Activated naive CD4-positive, alpha-beta T cell treated with anti-CD3 and anti-CD28 coated beads, Interleukin-2, amount 50 U/mL, for 16 hours (primary cell): Measurements from ENCODE around the gene YJEFN3.

Experiments used
- DNase-seq: peaks from one replicate; pipeline ENCODE4 v3.0.0-alpha.2; 2020

Gene YJEFN3

DNA sequence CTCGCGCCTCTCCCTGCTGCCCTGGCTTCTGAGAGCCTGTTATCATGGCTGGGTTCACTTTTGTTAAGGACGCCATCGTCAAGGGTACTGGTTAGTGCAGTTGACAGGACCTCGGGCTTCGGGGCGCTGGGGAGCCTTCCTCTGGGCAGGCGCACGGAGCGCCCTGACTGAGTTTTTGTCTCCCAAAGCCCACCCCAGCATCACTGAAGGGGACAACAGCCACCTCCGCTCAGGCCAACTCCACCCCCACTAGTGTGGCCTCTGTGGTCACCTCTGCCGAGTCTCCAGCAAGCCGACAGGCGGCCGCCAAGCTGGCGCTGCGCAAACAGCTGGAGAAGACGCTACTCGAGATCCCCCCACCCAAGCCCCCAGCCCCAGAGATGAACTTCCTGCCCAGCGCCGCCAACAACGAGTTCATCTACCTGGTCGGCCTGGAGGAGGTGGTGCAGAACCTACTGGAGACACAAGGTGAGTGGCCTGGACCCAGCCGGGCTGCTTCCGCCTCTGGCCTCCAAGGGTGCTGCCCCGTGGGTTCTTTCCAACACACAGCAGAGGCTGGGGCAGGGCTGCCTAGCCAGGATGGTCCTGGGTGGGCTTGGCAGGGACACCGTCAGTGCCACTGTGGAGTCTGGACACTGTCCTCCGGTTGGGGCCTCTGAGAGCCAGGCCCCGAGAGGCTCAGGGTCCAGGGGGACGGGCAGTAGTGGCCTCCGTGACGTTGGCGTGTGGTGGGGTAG is 30.3 kb upstream of the YJEFN3 start:
- DNase-seq, result no peak

- no peak for DNase-seq
Observed at GRCh38 chr19:19499272-19499995, 29.3 kb upstream of the YJEFN3 start.

GRCh38 chr19:19500975-19501644 is 27.6 kb upstream of the YJEFN3 start:
- no peak for DNase-seq

DNA sequence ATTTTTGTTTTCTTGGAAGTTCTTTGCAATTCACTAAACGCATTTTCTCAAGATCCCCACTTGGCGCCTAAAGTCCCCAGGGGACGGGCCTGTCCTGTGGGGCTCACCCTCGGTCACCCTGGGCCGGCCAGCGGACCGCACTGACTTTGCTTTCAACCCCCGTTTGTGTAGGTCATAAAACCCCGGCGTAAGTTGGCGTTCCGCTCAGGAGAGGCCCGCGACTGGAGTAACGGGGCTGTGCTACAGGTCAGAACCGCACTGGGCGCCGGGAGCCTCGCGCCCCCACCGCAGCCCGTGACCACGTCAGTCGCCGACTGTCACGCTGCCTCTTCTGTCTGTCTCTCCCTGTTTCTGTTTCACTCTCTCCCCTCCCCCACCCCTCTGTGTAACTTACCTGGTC is 26.9 kb upstream of the YJEFN3 start:
- DNase-seq, result no peak

- no peak for DNase-seq
Observed at GRCh38 chr19:19502281-19502680, 26.4 kb upstream of the YJEFN3 start.

GRCh38 chr19:19502808-19503602 is 25.7 kb upstream of the YJEFN3 start:
- DNase-seq, result no peak

DNA sequence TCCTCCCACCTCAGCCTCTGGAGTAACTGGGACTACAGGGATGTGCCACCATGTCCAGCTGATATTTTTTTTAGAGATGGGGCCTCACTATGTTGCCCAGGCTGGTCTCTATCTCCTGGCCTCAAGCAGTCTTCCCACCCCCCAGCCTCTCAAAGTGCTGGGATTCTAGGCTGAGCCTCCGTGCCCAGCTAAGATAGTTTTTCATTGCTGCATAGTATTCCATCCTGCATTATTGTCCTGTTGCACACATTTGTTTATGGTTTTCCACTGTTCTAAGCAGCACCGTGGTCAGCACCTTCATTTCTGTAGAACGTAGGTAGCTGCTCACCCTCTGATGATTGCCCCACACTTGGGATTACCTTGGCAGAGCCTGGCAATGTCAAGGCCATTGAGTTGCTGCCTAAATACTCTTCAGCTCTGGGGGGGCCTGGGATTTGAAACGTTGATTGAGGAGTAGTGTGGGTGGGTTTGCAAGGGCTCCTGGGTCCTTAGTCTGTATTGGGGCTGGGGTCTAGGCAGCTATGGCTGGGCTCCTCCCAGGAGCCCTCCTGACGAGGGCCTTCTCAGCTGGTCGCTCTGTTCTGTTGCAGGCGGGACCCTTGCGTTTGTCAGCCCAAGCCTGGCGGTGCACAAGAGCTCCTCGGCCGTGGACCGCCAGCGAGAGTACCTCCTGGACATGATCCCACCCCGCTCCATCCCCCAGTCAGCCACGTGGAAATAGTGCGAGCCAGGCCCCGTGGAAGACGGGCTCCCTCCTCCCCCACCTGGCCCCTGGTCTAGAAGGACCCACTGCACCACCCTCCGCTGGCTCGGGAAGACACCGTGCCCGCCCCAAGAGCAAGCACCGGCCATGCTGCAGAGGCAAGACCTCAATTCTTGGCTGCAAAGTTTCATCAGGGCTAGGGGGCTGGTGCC is 23.7 kb upstream of the YJEFN3 start:
- DNase-seq, result no peak

DNA sequence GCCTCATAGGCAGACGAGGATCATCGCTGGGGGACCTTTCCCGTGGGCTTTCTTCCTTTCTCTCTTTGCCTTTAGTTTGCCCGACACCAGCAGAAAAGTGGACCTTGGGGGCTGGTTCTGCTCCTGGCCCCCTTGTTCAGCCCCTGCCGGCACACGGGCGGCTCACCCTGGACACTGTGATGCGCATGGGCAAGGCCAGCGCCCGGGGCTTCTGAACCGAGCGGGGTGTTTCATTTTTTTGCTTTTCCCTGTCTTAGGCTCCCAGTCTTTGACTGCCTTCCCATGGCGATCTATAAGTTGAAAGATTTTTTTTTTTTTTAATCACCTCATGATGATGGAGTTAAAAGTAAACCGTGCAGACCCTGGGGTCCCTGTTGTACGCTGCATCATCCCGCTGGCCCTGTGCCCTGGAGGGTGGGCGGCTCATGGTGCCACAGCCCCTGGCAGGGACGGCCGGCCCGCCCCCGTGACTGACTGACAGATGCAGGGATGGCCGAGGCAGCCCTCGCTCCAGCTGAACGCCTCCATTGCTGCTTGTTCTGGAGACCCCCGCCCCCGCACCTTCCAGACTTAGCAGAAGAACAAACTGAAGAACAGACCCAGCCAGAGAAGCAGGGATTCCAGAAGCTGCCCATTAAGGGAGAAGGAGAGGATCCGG is 22.9 kb upstream of the YJEFN3 start:
- no peak for DNase-seq

DNA sequence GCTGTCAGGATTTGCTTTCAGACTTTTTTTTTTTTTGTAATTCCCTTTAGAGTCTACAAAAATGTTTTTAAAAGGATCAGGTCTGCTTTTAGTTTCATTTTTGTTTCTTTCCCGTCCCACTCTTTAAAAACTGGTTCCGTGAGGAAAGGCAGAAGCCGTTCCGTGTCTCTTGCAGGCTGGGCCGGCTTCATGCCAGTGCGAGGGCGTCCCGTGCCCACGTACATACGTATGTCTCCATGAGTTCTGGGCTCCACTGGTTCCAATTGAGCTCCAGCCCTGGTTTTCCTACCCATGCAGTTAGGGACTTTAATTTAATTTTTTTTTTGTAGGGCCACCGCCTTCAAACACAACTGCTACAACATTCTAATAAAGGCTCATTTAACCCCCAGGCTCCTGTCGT is 22.1 kb upstream of the YJEFN3 start:
- no peak for DNase-seq

DNA sequence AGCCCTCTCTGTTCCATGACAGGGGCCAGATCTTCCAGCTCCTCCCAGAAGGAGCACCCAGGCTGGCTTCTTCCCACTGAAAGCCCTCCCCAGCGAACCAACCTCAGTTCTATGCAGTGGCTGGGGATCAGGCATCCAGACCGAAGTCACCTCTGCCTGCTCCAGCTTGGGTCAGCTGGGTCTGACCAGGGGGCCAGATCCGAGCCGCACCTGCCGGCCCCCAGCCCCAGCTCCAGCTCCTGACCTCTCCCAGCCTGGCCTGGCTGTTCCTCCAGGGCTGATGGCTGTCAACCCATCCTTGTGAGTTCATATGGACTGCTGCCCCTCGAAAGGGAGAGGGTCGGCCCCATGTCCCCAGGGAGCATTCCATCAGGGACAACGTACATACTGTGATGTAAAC is 21.4 kb upstream of the YJEFN3 start:
- no peak for DNase-seq

- no peak for DNase-seq
Observed at GRCh38 chr19:19508217-19508616, 20.5 kb upstream of the YJEFN3 start.

DNA sequence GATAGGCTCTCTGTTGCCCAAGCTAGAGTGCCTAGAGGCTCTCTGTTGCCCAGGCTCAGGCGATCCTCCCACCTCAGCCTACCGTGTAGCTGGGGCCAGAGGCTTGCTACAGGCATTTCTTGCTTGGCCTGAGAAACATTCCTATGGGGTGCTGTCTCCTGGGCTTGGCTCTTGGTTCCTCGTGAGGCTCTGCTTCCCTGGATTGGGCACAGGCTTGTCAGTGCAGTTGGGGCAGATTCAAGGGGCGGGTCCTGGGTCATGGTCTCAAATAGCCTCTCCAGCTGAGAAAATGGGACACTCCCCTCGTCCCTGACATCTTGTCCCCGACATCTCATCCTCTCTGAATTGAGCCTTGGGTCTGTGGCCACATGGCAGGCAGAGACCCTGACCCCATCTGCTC is 18.3 kb upstream of the YJEFN3 start:
- DNase-seq, result no peak

- DNase-seq, result no peak
Observed at GRCh38 chr19:19513682-19514081, 15.0 kb upstream of the YJEFN3 start.

DNA sequence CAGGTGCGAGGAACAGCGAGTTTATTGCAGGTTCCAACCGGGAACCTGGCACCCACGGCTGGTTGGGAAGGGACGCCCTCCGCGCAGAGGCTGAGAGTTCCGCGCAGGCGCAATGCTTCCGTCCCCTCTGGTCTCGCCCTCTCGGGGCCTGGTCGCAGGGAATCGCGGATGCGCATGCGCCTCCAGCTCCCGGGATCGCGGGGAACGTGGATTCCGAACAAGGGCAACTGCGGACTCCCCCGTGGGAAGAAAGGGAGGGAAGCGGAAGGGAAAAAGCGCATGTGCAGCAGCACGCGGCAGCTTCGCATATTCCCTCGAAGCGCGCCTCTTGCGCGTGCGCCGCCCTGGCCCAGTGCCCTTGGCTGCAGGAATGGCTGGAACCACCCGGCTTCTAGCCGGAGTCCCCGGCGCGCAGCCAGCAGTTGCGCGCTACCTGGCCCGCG is 14.5 kb upstream of the YJEFN3 start:
- no peak for DNase-seq

GRCh38 chr19:19514881-19515641 is 13.7 kb upstream of the YJEFN3 start, which contains the start of gene TSSK6:
TSSK6 (minus strand) TSS chr19:19515548; CDS start chr19:19515427, 121 bp downstream.
- no peak for DNase-seq

DNA sequence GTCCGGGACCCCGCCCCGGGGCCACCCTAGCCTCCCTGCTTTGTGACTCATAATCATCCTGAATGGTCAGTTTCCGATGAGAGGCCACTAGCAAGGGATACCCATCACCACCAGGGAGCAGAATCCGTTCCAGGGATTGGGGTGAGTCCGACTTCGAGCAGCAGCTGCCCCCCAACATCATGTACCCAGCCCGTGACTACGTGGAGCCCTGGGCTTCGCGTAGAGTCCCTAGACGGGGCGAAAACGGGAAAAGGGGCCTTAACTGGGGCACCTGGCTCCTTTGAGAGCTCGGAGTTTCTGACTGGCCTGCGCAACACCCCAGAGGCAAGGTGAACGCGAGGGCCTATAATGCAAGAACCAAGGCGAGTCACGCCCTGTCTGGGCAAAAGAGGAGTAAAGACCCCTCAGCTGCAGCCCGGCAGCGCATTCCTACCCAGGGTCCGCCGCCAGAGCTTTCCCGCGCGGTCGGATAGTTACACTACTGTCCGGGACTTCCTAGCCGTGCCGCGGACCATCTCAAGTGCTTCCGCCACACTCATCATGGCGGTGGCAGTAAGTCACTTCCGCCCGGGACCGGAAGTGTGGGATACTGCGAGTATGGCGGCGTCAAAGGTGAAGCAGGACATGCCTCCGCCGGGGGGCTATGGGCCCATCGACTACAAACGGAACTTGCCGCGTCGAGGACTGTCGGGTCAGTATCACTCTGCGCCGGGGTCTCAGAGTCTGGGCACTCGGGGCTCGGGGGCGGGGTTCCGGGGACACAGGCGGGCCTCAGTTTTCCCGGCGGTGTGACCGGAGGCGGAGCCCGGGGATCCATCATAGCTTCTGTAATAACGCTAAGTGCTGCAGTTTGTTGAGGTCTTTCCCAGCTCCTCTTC is 12.8 kb upstream of the YJEFN3 start, which contains the start of gene NDUFA13:
Gene NDUFA13 (plus strand): TSS at position 584 of the 878 bp plus-strand sequence. CDS start 14 bp downstream, at position 598.
- DNase-seq, result peak; percentile 89

DNA sequence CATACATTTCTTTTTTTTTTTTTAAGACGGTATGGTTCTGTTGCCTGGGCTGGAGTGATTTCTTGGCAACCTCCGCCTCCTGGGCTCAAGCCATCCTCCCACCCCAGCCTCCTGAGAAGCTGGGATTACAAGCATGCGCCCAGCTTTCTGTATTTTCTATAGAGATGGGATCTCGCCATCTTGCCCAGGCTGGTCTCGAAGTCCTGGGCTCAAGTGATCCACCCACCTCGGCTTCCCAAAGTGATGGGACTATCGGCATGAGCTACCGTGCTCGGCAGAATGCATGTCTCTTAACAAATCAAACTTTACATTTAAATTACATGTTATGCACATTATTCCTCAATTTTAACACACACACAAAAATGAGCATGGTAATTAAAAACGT is 11.5 kb upstream of the YJEFN3 start:
- DNase-seq, result no peak

GRCh38 chr19:19520989-19521388 is 7.7 kb upstream of the YJEFN3 start:
- no peak for DNase-seq

GRCh38 chr19:19523177-19523576 is 5.5 kb upstream of the YJEFN3 start:
- DNase-seq, result no peak
